Muscle layer of duodenum (tissue), 2 donors: Measurements from ENCODE around the gene WBP1L.
"Not testable (repeated sequence)": the region's sequence is repeated elsewhere in the genome, so short reads cannot be mapped to it uniquely, and the experiment has no call there.

Experiments used
- H3K27ac ChIP-seq: one replicate; pipeline ENCODE4 v1.7.0; 2013; ENCODE audit warnings: mild to moderate bottlenecking, low read length
- H3K27me3 ChIP-seq: one replicate; pipeline ENCODE4 v1.7.0; 2013; ENCODE audit warnings: low read depth, mild to moderate bottlenecking, control low read depth, low read length
- H3K36me3 ChIP-seq, 2 donors: one replicate each; pipeline ENCODE4 v1.7.0; 2013; ENCODE audit warnings: low read length in 2 of 2, control low read depth in 1 of 2, mild to moderate bottlenecking in 1 of 2; ENCODE audit not compliant: insufficient read depth in 2 of 2, control insufficient read depth in 1 of 2
- H3K4me1 ChIP-seq, 2 donors: one replicate each; pipeline ENCODE4 v1.7.0; 2013; ENCODE audit warnings: low read length in 2 of 2, mild to moderate bottlenecking in 2 of 2, control low read depth in 1 of 2, moderate library complexity in 1 of 2; ENCODE audit not compliant: insufficient read depth in 2 of 2, control insufficient read depth in 1 of 2
- H3K4me3 ChIP-seq, 2 donors: one replicate each; pipeline ENCODE4 v1.7.0; 2013; ENCODE audit warnings: low read length in 2 of 2, low read depth in 1 of 2, mild to moderate bottlenecking in 1 of 2
- H3K9me3 ChIP-seq, 2 donors: one replicate each; pipeline ENCODE4 v1.7.0; 2013; ENCODE audit warnings: low read length in 2 of 2, control low read depth in 1 of 2, mild to moderate bottlenecking in 1 of 2; ENCODE audit not compliant: control insufficient read depth in 1 of 2
- donor health status: healthy.

WBP1L gene

DNA sequence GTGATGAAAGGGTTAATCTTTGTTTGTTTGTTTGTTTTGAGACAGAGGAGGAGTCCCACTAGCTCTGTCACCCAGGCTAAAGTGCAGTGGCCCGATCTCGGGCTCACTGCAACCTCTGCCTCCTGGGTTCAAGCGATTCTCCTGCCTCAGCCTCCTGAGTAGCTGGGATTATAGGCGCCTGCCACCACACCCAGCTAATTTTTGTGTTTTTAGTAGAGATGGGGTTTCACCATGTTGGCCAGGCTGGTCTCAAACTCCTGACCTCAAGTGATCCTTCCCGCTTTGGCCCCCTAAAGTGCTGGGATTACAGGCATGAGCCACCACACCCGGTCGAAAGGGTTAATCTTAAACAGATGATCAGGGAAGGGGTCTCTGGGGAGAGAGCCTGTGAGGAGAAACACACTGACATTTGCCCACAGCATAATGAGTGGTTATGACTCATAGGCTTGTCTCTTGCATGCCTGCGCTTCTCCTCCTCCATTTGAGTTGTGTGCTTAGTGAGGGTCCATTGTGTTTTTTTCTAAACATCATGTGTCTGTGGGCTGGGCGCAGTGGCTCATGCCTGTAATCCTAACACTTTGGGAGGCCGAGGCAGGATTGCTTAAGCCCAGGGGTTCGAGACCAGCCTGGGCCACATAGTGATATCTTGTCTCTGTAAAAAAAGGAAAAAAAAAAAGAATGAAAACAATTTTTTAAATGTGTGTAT is 112.1 kb downstream of the WBP1L start:
- not testable (repeated sequence) for H3K4me3 ChIP-seq, H3K9me3 ChIP-seq, H3K4me1 ChIP-seq, H3K27me3 ChIP-seq
- peak overlapping the region; percentile 45 for H3K27ac ChIP-seq
- H3K36me3 ChIP-seq, result peaks cover 7 to 10% of the 10 kb centered on the region in 2 donors

- Histone ChIP-seq H3K27me3 (no peaks in the 10 kb centered on the region), H3K36me3 (peaks cover 9 to 13% of the 10 kb centered on the region in 2 donors), H3K9me3 (no peaks in the 10 kb centered on the region), H3K4me3 (no peak overlapping the region), H3K4me1 (peaks cover 0 to 9% of the 10 kb centered on the region in 2 donors), H3K27ac (no peak overlapping the region)
Measured at GRCh38 chr10:102856758-102857424, 113.1 kb downstream of the WBP1L start.

DNA sequence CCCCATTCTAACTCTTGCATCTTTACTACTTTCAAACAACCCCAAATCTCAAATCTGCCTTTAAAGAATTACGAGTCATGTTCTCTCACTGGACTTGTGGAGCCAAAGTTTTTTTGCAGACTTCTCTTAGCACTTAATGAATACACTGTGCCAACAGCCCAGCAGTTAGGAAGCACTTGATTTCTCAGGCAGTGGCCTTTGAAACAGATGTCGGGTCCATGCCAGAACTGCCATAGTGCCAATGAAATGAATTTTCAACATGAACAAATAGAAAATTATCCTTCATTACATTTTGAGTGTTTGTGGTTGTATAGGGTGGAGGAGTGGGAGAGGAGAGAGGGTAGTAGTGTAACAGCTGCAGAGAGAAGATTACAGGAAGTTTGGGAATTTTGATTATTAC is 116.2 kb downstream of the WBP1L start:
- Histone ChIP-seq H3K27ac (no peak overlapping the region), H3K4me1 (peaks cover 0 to 9% of the 10 kb centered on the region in 2 donors), H3K4me3 (no peak overlapping the region), H3K9me3 (no peaks in the 10 kb centered on the region), H3K36me3 (peaks cover 21 to 32% of the 10 kb centered on the region in 2 donors), H3K27me3 (no peaks in the 10 kb centered on the region)

DNA sequence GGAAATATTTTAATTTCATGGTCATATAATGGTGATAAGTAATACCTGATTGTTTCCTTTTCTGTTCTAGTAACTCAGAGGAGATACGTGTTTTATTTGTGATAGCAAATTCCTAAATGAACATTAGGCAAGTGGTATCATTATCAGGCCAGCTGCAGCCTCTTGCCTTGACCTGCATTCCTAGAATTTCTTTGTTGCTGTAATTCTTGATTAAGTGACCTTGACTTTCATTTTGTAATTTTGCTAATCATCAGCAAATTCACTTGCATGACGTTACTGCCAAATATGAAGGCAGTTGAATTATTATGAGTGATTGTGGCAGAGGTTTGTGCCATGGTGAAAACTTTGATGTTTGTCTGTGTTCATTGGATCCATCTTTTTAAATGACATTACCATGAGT is 119.9 kb downstream of the WBP1L start:
- Histone ChIP-seq H3K4me3 (no peak overlapping the region), H3K27me3 (no peaks in the 10 kb centered on the region), H3K27ac (no peak overlapping the region), H3K9me3 (no peaks in the 10 kb centered on the region), H3K36me3 (peaks cover 21 to 36% of the 10 kb centered on the region in 2 donors), H3K4me1 (no peaks in the 10 kb centered on the region)

DNA sequence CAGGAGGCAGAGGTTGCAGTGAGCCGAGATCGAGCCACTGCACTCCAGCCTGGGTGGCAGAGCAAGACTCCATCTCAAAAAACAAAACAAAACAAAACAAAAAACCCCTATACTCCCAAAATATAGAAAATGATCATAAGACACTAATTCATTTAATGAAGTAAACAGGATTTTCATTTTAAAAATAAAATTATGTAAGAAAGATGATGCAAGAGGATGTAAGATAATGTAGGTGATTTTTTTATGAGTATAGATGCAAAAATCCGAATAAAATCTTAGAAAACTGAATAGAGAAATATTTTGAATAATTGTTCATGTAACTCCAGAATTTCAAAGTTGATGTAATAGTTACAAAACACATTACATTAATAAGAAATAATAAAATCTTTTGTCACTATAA is 121.9 kb downstream of the WBP1L start:
- H3K27ac ChIP-seq, result no peak overlapping the region
- no peaks in the 10 kb centered on the region for H3K27me3 ChIP-seq
- H3K4me3 ChIP-seq, result no peak overlapping the region
- H3K36me3 ChIP-seq, result peaks cover 16 to 27% of the 10 kb centered on the region in 2 donors
- peaks cover 0 to 11% of the 10 kb centered on the region in 2 donors for H3K4me1 ChIP-seq
- H3K9me3 ChIP-seq, result no peaks in the 10 kb centered on the region
